ENCODE measurements around the gene MLF1. TPM values are rescaled to one million over a fixed set of nuclear protein-coding genes. Genes with fewer than 3 reads are reported as not detected.

MLF1 gene
- total RNA-seq, 1 donor from 2014 or later: 37.0 TPM

DNA sequence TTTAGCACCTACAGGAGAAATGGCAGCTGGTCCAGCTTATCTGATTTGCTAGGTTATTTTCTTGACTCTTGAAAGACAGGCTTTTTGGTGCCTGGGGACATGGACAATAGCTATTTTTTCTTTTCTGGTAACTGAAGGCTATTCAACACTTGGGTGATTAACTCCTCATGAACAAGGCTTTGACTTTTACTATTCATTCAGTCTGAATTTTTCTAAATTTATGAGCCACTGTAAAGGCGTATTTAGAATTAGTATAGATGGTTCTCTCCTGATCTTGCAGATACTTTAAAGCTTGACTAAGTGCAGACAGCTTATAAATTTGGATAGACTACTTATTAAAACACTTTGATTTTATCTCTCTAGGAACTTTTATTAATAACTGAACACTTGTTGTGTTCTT lies 54.9 kb downstream of the MLF1 start:
- H3F3A ChIP-seq (ENCODE audit: low read depth): no peaks in the 10 kb centered on the region

DNA sequence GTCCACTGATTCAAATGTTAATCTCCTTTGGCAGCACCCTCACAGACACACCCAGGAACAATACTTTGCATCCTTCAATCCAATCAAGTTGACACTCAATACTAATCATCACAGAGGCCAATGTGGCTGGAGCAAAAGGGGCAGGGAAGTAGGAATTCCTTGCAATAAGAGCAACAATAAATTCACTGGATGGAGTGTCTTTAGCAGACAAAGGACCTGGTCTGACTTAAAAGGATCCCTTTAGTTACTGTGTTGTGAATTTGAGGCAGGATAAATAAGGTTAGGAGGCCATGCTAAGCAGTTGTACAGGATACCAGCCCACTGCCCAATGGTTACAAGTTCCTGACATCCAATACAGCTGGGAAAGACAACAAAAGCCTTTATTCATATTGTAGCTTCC lies 61.0 kb downstream of the MLF1 start:
- peak; percentile 29 for DNase-seq (ENCODE audit: low spot score)
- Histone ChIP-seq H2AFZ (replicated peaks) (no peak overlapping the region), H3K27ac (no peak overlapping the region), H3K27me3 (no peaks in the 10 kb centered on the region), H3K9me3 (ENCODE audit: low read depth) (peaks cover 6% of the 10 kb centered on the region), H4K20me1 (ENCODE audit: low read depth) (no peaks in the 10 kb centered on the region), H3K79me2 (ENCODE audit: low read depth) (no peaks in the 10 kb centered on the region), H3K36me3 (no peaks in the 10 kb centered on the region), H3K4me3 (no peak overlapping the region), H3F3A (ENCODE audit: low read depth) (peaks cover 4% of the 10 kb centered on the region), H3K9ac (no peak overlapping the region), H3K4me1 (no peaks in the 10 kb centered on the region), H3K4me2 (no peak overlapping the region)
- peaks cover 4% of the 10 kb centered on the region for H3K27me3 Mint-ChIP-seq (ENCODE audit: insufficient read depth, low read depth)
- H3K4me3 Mint-ChIP-seq: no peak overlapping the region
- no peak overlapping the region for H3K27ac Mint-ChIP-seq
- H3K36me3 Mint-ChIP-seq: no peaks in the 10 kb centered on the region
- H3K4me1 Mint-ChIP-seq: peaks cover 3% of the 10 kb centered on the region
- H3K9me3 Mint-ChIP-seq: peaks cover 13% of the 10 kb centered on the region
- TF ChIP-seq, protein P1, sequence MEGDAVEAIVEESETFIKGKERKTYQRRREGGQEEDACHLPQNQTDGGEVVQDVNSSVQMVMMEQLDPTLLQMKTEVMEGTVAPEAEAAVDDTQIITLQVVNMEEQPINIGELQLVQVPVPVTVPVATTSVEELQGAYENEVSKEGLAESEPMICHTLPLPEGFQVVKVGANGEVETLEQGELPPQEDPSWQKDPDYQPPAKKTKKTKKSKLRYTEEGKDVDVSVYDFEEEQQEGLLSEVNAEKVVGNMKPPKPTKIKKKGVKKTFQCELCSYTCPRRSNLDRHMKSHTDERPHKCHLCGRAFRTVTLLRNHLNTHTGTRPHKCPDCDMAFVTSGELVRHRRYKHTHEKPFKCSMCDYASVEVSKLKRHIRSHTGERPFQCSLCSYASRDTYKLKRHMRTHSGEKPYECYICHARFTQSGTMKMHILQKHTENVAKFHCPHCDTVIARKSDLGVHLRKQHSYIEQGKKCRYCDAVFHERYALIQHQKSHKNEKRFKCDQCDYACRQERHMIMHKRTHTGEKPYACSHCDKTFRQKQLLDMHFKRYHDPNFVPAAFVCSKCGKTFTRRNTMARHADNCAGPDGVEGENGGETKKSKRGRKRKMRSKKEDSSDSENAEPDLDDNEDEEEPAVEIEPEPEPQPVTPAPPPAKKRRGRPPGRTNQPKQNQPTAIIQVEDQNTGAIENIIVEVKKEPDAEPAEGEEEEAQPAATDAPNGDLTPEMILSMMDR (IDR thresholded peaks at IDR 0.05): no peak
- peak; percentile 76 for TF ChIP-seq EZH2phosphoT487 (IDR thresholded peaks at IDR 0.05)
- no peak for TF ChIP-seq EZH2 (IDR thresholded peaks at IDR 0.05)

More for the DNA sequence above, 54.9 kb downstream of the MLF1 start:
- Histone ChIP-seq H3K9ac (no peak overlapping the region), H3K4me3 (no peak overlapping the region), H4K20me1 (ENCODE audit: low read depth) (no peaks in the 10 kb centered on the region), H3K4me2 (no peak overlapping the region), H2AFZ (replicated peaks) (no peak overlapping the region), H3K9me3 (ENCODE audit: low read depth) (no peaks in the 10 kb centered on the region), H3K36me3 (no peaks in the 10 kb centered on the region), H3K27me3 (no peaks in the 10 kb centered on the region), H3K4me1 (no peaks in the 10 kb centered on the region), H3K27ac (no peak overlapping the region), H3K79me2 (ENCODE audit: low read depth) (no peaks in the 10 kb centered on the region)
- TF ChIP-seq, protein P1 (IDR thresholded peaks at IDR 0.05): no peak
- no peak for TF ChIP-seq EZH2phosphoT487 (IDR thresholded peaks at IDR 0.05)
- TF ChIP-seq EZH2 (IDR thresholded peaks at IDR 0.05): no peak
- Mint-ChIP-seq H3K4me3 (no peak overlapping the region), H3K27ac (no peak overlapping the region), H3K36me3 (no peaks in the 10 kb centered on the region), H3K9me3 (peaks cover 8% of the 10 kb centered on the region), H3K27me3 (ENCODE audit: insufficient read depth, low read depth) (peaks cover 6% of the 10 kb centered on the region), H3K4me1 (no peaks in the 10 kb centered on the region)
- DNase-seq (ENCODE audit: low spot score): no peak

DNA sequence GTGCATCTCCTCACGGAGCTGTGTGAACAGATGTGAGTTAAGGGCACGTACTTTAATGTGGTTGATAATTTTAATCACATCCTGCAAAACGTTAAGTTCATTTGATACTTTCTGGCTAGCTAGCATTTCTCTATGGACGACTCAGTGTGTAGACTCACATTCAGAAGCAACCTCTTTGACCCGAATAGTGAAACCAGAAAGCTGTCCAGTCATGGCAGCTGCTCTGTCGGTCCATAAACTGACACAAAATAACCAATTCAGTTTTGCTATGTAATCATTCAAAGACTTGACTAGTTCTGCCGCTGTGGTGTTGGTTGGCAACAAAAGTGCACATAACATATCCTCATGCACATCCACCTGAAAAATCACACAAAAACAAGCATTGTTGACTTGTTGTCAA lies 69.7 kb downstream of the MLF1 start:
- H2AFZ ChIP-seq (replicated peaks): no peak overlapping the region
- H3K79me2 ChIP-seq (ENCODE audit: low read depth): peaks cover 11% of the 10 kb centered on the region
- no peak overlapping the region for H3K4me2 ChIP-seq
- no peaks in the 10 kb centered on the region for H3K36me3 ChIP-seq
- Mint-ChIP-seq H3K9me3 (no peaks in the 10 kb centered on the region), H3K4me3 (no peak overlapping the region), H3K27ac (no peak overlapping the region), H3K36me3 (no peaks in the 10 kb centered on the region), H3K4me1 (peaks cover 9% of the 10 kb centered on the region), H3K27me3 (ENCODE audit: insufficient read depth, low read depth) (peaks cover 3% of the 10 kb centered on the region)
- no peak overlapping the region for H3K9ac ChIP-seq
- H3F3A ChIP-seq (ENCODE audit: low read depth): no peaks in the 10 kb centered on the region
- no peaks in the 10 kb centered on the region for H3K9me3 ChIP-seq (ENCODE audit: low read depth)
- no peak for TF ChIP-seq EZH2 (IDR thresholded peaks at IDR 0.05)
- TF ChIP-seq, protein P1 (IDR thresholded peaks at IDR 0.05): no peak
- TF ChIP-seq EZH2phosphoT487 (IDR thresholded peaks at IDR 0.05): no peak
- no peak for DNase-seq (ENCODE audit: low spot score)
- no peaks in the 10 kb centered on the region for H4K20me1 ChIP-seq (ENCODE audit: low read depth)
- no peaks in the 10 kb centered on the region for H3K4me1 ChIP-seq
- no peak overlapping the region for H3K4me3 ChIP-seq
- H3K27me3 ChIP-seq: no peaks in the 10 kb centered on the region
- H3K27ac ChIP-seq: no peak overlapping the region
